GM12865 (cell line): ENCODE measurements around the gene HOXA3.

ENCODE experiments used
- DNase-seq: peaks from one replicate; pipeline ENCODE4 v3.0.0; 2010; ENCODE audit warnings: low read depth
- H3K4me3 ChIP-seq: 2 replicates; pipeline ENCODE4 v1.5.1; 2011; ENCODE audit warnings: mild to moderate bottlenecking, low read depth, low read length, control low read depth
- TF ChIP-seq, protein P1 (sequence below): IDR thresholded peaks from 2 replicates; pipeline ENCODE4 v1.5.1; 2011; ENCODE audit warnings: low read length, control low read depth, low read depth, inconsistent platforms; ENCODE audit not compliant: insufficient read depth; ENCODE audit errors: missing control alignments

Gene HOXA3

DNA sequence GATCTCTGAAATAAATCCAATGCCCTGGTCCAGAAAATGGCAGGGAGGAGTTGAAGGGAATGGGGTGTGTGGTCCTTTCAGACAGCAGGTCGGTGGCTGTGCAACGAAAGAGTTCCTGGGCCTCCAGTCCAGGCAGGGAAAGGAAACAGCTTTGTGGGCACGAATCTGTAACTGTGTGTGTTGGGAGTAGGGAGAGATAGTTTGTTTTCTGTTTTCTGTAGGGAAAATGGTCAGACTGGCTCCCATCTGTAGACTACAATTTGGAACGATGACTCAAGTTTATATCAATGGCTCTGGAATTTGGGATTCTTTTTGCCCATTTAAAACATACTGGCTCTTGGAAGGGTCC is 15.5 kb upstream of the HOXA3 start:
- TF ChIP-seq, protein P1, sequence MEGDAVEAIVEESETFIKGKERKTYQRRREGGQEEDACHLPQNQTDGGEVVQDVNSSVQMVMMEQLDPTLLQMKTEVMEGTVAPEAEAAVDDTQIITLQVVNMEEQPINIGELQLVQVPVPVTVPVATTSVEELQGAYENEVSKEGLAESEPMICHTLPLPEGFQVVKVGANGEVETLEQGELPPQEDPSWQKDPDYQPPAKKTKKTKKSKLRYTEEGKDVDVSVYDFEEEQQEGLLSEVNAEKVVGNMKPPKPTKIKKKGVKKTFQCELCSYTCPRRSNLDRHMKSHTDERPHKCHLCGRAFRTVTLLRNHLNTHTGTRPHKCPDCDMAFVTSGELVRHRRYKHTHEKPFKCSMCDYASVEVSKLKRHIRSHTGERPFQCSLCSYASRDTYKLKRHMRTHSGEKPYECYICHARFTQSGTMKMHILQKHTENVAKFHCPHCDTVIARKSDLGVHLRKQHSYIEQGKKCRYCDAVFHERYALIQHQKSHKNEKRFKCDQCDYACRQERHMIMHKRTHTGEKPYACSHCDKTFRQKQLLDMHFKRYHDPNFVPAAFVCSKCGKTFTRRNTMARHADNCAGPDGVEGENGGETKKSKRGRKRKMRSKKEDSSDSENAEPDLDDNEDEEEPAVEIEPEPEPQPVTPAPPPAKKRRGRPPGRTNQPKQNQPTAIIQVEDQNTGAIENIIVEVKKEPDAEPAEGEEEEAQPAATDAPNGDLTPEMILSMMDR, result no peak
- no peak for DNase-seq
- H3K4me3 ChIP-seq, result no peak overlapping the region

DNA sequence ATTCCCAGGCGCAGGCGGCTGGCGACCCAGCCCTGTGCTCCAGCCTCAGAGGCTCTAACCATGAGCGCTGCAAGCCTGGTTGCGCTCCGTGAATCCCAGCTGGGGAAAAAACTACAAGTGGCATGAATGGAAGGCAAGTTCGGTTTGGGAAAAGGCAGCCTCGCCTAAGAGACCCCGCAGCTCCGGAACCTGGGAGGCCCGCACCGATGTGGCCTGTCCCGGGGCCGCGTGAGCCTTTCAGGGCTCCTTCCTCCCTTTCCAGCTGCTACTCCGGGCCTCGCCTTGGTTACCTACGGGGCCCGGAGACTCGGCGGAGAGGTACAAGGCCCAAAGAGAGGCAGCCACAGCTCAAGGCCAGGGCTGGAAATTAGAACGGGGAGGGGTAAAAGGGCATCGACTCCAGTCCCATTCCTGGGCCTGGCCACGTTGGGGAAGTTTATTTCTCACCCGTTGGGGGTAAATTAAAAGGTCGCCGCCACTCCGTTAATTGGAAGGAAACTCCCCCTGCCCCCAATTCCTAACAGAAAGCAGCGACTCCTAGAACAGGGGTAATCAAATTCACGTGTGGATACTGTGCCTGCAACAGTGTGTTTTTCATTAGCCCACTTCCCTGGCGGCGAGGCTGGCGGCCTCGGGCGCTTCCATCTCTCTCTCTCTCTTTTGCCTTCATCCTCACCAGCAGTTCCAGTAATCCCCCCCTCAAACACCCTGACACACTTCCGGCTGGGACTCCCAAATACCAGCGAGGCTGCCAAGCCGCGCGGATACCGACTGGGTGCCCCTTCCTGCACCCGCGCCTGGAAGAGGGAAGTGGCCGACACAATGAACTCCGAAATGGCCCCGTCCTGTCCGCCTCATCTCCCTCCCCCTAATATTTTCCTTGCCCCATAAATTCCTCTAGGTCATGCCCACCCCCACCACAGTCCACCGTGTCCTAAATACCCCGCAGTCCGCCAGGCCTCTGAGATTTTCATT is 14.4 kb upstream of the HOXA3 start:
- no peak overlapping the region for H3K4me3 ChIP-seq
- TF ChIP-seq, protein P1, result no peak
- no peak for DNase-seq

DNA sequence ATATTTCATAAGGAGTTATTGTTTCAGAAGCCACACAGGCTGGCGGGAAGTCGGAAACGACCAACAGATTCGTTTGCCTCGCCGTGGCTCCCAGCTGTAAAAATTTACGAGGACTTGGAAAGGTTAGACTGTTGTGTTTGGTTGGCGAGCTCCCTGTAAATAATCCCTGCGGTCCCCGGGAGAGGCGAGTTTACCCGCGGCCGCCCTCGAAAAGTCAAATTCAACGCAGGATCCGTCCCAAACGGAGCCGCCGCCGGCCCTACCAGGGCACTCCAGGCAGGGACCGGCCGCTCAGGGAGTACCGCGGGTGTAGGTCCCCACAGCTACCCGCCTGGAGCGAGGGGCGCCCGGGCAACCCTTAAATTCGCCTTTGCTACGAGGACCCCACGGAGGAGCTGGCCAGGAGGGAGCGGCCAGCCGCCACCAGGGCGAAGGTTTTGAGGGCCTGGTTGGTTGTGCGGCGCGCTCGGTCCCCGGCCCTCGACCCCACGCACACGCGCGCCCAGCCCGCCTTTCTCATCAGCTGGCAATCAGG is 13.7 kb upstream of the HOXA3 start:
- TF ChIP-seq, protein P1, result no peak
- no peak for DNase-seq
- H3K4me3 ChIP-seq, result no peak overlapping the region

DNA sequence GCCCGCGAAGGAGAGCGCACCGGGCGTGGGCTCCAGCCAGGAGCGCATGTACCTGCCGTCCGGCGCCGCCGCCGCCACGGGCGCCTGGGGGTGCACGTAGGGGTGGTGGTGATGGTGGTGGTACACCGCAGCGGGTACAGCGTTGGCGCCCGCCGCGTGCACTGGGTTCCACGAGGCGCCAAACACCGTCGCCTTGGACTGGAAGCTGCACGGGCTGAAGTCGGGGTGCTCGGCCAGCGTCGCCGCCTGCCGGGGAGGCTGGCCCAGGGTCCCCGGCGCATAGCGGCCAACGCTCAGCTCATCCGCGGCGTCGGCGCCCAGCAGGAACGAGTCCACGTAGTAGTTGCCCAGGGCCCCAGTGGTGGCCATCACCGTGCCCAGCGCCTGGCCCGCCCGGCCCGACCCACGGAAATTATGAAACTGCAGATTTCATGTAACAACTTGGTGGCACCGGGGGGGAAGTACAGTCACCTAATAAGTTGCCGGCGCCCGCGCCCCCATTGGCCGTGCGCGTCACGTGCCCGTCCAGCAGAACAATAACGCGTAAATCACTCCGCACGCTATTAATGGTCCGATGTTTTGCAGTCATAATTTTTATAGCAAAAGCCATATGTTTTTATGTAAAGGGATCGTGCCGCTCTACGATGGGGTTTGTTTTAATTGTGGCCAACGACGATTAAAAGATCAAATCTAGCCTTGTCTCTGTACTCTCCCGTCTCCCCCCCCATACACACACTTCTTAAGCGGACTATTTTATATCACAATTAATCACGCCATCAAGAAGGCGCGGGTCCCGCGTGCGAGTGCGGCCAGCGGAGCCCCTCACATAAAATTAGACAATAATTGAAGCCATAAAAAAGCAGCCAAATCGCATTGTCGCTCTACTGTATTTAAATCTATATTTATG is 13.0 kb upstream of the HOXA3 start, which contains the start of gene HOXA9:
Gene HOXA9 (minus strand): TSS at position 449 of the 907 bp plus-strand sequence. CDS start 80 bp downstream, at position 369.
- no peak for DNase-seq
- H3K4me3 ChIP-seq, result no peak within 1 kb of the TSS
- TF ChIP-seq, protein P1, result no peak

DNA sequence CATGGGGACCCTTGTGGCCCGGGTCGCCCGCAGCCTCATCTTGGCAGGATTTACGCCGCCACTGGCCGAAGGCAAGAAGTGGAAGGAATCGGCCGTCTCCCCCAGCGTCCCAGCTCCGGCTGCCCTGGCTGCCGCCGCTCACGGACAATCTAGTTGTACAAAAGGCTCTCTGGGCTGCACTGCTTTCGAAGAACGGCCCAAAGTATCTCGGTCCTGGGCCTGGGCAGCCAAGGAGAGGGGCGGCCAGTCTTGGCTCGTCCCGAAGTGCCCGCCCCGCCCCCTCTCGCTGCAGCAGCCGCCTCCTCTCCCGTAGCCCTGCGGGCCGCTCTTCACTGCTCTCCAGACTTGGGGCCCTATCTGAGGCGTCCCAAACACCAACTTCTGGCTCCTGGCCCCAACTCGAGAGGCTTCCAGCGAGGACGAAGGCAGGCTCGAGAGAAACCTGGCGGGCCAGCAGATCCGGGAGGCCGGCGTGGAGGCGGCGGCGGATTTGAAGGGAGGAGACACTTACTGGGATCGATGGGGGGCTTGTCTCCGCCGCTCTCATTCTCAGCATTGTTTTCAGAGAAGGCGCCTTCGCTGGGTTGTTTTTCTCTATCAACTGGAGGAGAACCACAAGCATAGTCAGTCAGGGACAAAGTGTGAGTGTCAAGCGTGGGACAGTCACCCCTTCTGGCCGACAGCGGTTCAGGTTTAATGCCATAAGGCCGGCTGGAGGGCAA is 12.1 kb upstream of the HOXA3 start:
- TF ChIP-seq, protein P1, result no peak
- DNase-seq, result no peak
- no peak overlapping the region for H3K4me3 ChIP-seq

DNA sequence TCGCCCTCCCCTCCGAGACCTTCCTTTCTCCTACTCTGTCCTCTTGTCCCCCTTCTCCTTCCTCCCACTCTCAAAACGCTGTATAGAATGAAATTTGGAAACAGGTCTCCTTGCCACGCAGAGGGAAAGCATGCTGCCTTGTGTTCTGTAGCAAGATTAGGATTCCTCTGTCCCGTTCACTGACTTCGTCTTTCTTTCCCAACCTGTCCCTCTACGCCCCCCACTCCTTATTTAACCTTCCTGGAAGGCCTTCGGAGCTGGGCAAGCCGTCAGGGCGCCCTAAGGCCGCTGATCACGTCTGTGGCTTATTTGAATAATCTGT is 11.6 kb upstream of the HOXA3 start:
- no peak for DNase-seq
- TF ChIP-seq, protein P1, result no peak
- H3K4me3 ChIP-seq, result no peak overlapping the region
